Naive thymus-derived CD4-positive, alpha-beta T cell (primary cell): Measurements from ENCODE around the gene LCN6. TPM values are rescaled to one million over a fixed set of nuclear protein-coding genes. Genes with fewer than 3 reads are reported as not detected.

Experiments used
- ATAC-seq: fragments of 150-1000 bp; cut with Tn5 transposase; 2 replicates; pipeline ENCODE4 v1.10.0; 2021; ENCODE audit warnings: mild to moderate bottlenecking, moderate library complexity
- CTCF ChIA-PET: fragments of 350-600 bp; sonication (Branson Sonifier 250); formaldehyde crosslinking; loops from one replicate; lab custom pipeline; 2021; ENCODE audit warnings: antibody characterized with exemption; lab: Charles Lee
- POLR2A ChIA-PET: fragments of 350-600 bp; sonication (Branson Sonifier 250); formaldehyde crosslinking; loops from one replicate; lab custom pipeline; 2021; ENCODE audit warnings: antibody characterized with exemption, inconsistent platforms; lab: Charles Lee
- DNase-seq, 9 donors: peaks; one replicate each; pipeline versions ENCODE4 v3.0.0 to v3.0.0-alpha.2; 2020 to 2022; ENCODE audit warnings: mixed read lengths in 1 of 9
- H3K27ac ChIP-seq: one replicate; pipeline ENCODE4 v1.7.0; 2013; ENCODE audit warnings: mild to moderate bottlenecking, low read depth, low read length, moderate library complexity
- H3K27me3 ChIP-seq, 2 donors: one replicate each; pipeline ENCODE4 v1.7.0; 2013; ENCODE audit warnings: low read length in 2 of 2, mild to moderate bottlenecking in 2 of 2, moderate library complexity in 2 of 2; ENCODE audit not compliant: control insufficient read depth in 2 of 2, insufficient read depth in 2 of 2
- H3K36me3 ChIP-seq, 3 experiments: 1 replicate in 2 of 3; 2 replicates in 1 of 3; pipeline ENCODE4 v1.7.0; 2013; ENCODE audit warnings: low read length in 3 of 3, mild to moderate bottlenecking in 3 of 3, moderate library complexity in 1 of 3; ENCODE audit not compliant: insufficient read depth in 3 of 3, control insufficient read depth in 2 of 3
- H3K4me1 ChIP-seq, 2 donors: one replicate each; pipeline ENCODE4 v1.7.0; 2013; ENCODE audit warnings: low read length in 2 of 2, mild to moderate bottlenecking in 2 of 2, moderate library complexity in 1 of 2; ENCODE audit not compliant: control insufficient read depth in 2 of 2, insufficient read depth in 2 of 2
- H3K4me3 ChIP-seq: 2 replicates; pipeline ENCODE4 v1.7.0; 2013; ENCODE audit warnings: mild to moderate bottlenecking, low read length
- H3K9me3 ChIP-seq, 3 experiments: 1 replicate in 2 of 3; 2 replicates in 1 of 3; pipeline ENCODE4 v1.7.0; 2013; ENCODE audit warnings: low read length in 3 of 3; ENCODE audit not compliant: control insufficient read depth in 2 of 3
- H3K27ac Mint-ChIP-seq, 9 donors: one replicate each; pipeline ENCODE4 v1.8.0; 2020 to 2022; ENCODE audit warnings: mixed read lengths in 9 of 9, mild to moderate bottlenecking in 8 of 9, moderate library complexity in 5 of 9, inconsistent platforms in 2 of 9
- H3K27me3 Mint-ChIP-seq, 5 donors: one replicate each; pipeline ENCODE4 v1.8.0; 2021 to 2022; ENCODE audit warnings: mixed read lengths in 5 of 5, mild to moderate bottlenecking in 1 of 5
- H3K36me3 Mint-ChIP-seq, 5 donors: one replicate each; pipeline ENCODE4 v1.8.0; 2020 to 2022; ENCODE audit warnings: mixed read lengths in 5 of 5, mild to moderate bottlenecking in 3 of 5, inconsistent platforms in 1 of 5
- H3K4me1 Mint-ChIP-seq, 7 donors: one replicate each; pipeline ENCODE4 v1.8.0; 2020 to 2022; ENCODE audit warnings: mixed read lengths in 7 of 7, mild to moderate bottlenecking in 3 of 7, inconsistent platforms in 1 of 7
- H3K4me3 Mint-ChIP-seq, 10 donors: one replicate each; pipeline ENCODE4 v1.8.0; 2020 to 2022; ENCODE audit warnings: mild to moderate bottlenecking in 10 of 10, mixed read lengths in 10 of 10, moderate library complexity in 6 of 10, inconsistent platforms in 2 of 10
- H3K9me3 Mint-ChIP-seq, 11 donors: one replicate each; pipeline ENCODE4 v1.8.0; 2020 to 2022; ENCODE audit warnings: mixed read lengths in 11 of 11, mild to moderate bottlenecking in 4 of 11, inconsistent platforms in 1 of 11, moderate library complexity in 1 of 11
- intact Hi-C, 2 donors: fragments of 100-400 bp; cut with micrococcal nuclease; formaldehyde crosslinking; loops; one replicate each; pipeline ENCODE4 v1.15.1; 2023
- polyA plus RNA-seq, 2 donors: library from polyadenylated mRNA; unstranded; fragments of 300-500 nt; fragmentation: Illumina TruSeq; gene quantifications; one replicate each; pipeline ENCODE4 v1.2.3, GENCODE V29; 2021
- total RNA-seq, 6 experiments: library from RNA in 5 of 6; stranded (reverse) in 5 of 6; gene quantifications; 1 replicate in 5 of 6; 2 replicates in 1 of 6; pipeline ENCODE4 v1.2.3 and lab custom pipeline; 2021 to 2026

LCN6 gene
- total and polyA plus RNA-seq, 7 experiments from 2014 or later, result not detected

- no peaks in the 10 kb centered on the region for H3K36me3 ChIP-seq
- POLR2A ChIA-PET, result interaction anchor here (5.2 kb wide), 1 partner anchor 27 kb away, joined by 19 read pairs; no protein-coding TSS in a partner anchor
- H3K36me3 Mint-ChIP-seq, result no peaks in the 10 kb centered on the region
- intact Hi-C loops, result loop anchor here (1.0 to 2.0 kb wide), 2 partner anchors 27 to 28 kb away; no protein-coding TSS in a partner anchor
- peaks cover 0 to 29% (median 5%) of the 10 kb centered on the region in 5 donors for H3K27me3 Mint-ChIP-seq
- H3K27me3 ChIP-seq, result no peaks in the 10 kb centered on the region
- peaks cover 0 to 2% (median 0%) of the 10 kb centered on the region in 11 donors for H3K9me3 Mint-ChIP-seq
- DNase-seq, result peak; percentile 35 to 68 (median 55)
- peak overlapping the region; percentile 76 to 91 (median 84) for H3K4me3 Mint-ChIP-seq
- H3K9me3 ChIP-seq, result no peaks in the 10 kb centered on the region
- peak overlapping the region; percentile 65 for H3K4me3 ChIP-seq
- CTCF ChIA-PET, result no interaction called here
- peaks cover 7 to 17% of the 10 kb centered on the region in 2 donors for H3K4me1 ChIP-seq
- ATAC-seq, result peak; percentile 83
- H3K4me1 Mint-ChIP-seq, result peaks cover 10 to 25% (median 14%) of the 10 kb centered on the region in 7 donors
- peak overlapping the region; percentile 30 for H3K27ac ChIP-seq
- peak overlapping the region; percentile 25 to 93 (median 83) for H3K27ac Mint-ChIP-seq
Measured at GRCh38 chr9:136700959-136701667, 47.2 kb downstream of the LCN6 start.

DNA sequence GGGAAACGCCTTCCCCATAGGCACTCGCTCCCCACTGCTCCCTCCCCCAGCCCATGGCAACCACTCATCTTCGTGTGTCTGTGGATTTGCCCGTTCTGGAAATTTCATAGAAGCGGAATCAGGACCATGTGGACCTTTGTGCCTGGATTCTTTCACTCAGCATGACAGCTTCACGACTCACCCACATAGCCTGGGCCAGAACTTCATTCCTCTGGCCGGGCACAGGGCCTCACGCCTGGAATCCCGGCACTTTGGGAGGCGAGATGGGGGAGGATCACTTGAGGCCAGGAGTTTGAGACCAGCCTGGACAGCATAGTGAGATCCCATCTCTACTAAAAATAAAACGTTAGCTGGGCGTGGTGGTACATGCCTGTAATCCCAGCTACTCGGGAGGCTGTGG lies 48.0 kb downstream of the LCN6 start:
- Histone ChIP-seq H3K36me3 (no peaks in the 10 kb centered on the region), H3K9me3 (no peaks in the 10 kb centered on the region), H3K27me3 (no peaks in the 10 kb centered on the region), H3K27ac (no peak overlapping the region), H3K4me3 (no peak overlapping the region), H3K4me1 (peaks cover 7 to 17% of the 10 kb centered on the region in 2 donors)
- H3K27ac Mint-ChIP-seq, result peak overlapping the region in 2 of 9 donors; percentile 25 to 52
- peaks cover 0 to 21% (median 5%) of the 10 kb centered on the region in 5 donors for H3K27me3 Mint-ChIP-seq
- peaks cover 0 to 2% (median 0%) of the 10 kb centered on the region in 11 donors for H3K9me3 Mint-ChIP-seq
- H3K4me1 Mint-ChIP-seq, result peaks cover 10 to 25% (median 14%) of the 10 kb centered on the region in 7 donors
- DNase-seq (no peak), ATAC-seq (no peak)
- intact Hi-C loops, result loop anchor here in 1 of 2 donors (2.0 kb wide), 1 partner anchor 28 kb away; no protein-coding TSS in a partner anchor
- no peaks in the 10 kb centered on the region for H3K36me3 Mint-ChIP-seq
- POLR2A ChIA-PET, result interaction anchor here (5.2 kb wide), 1 partner anchor 28 kb away, joined by 19 read pairs; no protein-coding TSS in a partner anchor
- peak overlapping the region in 5 of 10 donors; percentile 18 to 91 (median 80) for H3K4me3 Mint-ChIP-seq
- CTCF ChIA-PET, result no interaction called here

DNA sequence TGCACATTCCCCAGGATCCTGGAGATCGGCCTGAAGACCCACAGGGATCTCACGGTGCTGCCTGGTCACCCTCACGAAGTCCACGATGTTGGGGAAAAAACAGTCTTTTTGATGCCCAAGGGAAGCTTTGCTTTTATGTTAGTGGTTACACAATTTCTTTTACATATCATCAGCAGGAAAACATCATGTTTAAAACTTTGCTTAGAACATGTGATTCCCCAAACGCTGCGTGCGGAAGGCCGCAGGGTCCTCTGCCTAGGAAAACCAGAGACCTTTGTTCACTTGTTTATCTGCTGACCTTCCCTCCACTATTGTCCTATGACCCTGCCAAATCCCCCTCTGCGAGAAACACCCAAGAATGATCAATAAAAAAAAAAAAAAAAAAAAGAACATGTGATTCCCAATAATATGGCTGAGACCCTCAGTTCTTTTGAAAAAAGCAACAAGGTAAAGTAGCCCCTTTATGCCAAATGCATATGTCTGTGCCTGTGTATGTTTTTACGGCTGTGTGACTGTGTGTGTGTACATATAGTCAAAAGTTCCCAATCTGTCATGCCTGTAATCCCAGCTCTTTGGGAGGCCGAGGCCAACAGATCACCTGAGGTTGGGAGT lies 49.6 kb downstream of the LCN6 start:
- Histone ChIP-seq H3K9me3 (no peaks in the 10 kb centered on the region), H3K27ac (no peak overlapping the region), H3K27me3 (no peaks in the 10 kb centered on the region), H3K4me3 (no peak overlapping the region), H3K4me1 (peaks cover 7 to 17% of the 10 kb centered on the region in 2 donors), H3K36me3 (no peaks in the 10 kb centered on the region)
- Mint-ChIP-seq H3K4me1 (peaks cover 10 to 25% (median 14%) of the 10 kb centered on the region in 7 donors), H3K27ac (peak overlapping the region in 2 of 9 donors; percentile 8), H3K27me3 (peaks cover 0 to 16% (median 5%) of the 10 kb centered on the region in 5 donors), H3K4me3 (peak overlapping the region in 1 of 10 donors; percentile 41), H3K36me3 (no peaks in the 10 kb centered on the region), H3K9me3 (peaks cover 0 to 2% (median 0%) of the 10 kb centered on the region in 11 donors)
- ATAC-seq, result no peak
- CTCF ChIA-PET, result no interaction called here
- intact Hi-C loops, result no loop called here
- POLR2A ChIA-PET, result interaction anchor here (0.6 to 5.2 kb wide), 3 partner anchors 29 to 654 kb away, joined by 3 to 19 read pairs (median 4); no protein-coding TSS in a partner anchor
- no peak for DNase-seq

DNA sequence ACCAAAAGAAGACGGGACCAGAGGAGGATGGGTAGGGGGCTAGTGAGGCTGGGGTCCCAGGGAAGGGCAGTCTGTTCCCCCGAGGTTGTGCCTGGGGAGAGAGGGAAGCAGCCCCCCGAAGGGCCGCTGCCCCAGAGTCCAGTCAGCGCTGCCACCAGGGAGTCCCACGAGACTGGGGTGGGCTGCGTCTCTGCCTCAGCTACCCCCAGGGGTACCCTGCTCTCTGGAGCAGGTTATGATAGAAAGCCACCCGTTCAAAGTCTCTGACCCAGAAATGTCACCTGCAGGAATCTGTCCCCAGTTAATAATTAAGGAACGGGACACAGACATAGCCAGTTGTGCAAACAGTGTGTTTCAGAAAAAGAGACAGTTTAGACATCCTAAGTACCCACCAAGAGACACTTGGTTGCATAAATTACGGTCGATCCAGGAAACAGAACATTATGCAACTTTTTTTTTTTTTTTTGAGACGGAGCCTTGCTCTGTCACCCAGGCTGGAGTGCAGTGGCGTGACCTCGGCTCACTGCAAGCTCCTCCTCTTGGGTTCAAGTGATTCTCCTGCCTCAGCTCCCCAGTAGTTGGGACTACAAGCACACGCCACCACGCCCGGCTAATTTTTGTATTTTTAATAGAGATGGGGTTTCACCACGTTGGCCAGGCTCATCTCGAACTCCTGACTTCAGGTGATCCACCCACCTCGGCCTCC lies 50.4 kb downstream of the LCN6 start:
- DNase-seq (no peak), ATAC-seq (peak; percentile 23)
- H3K4me1 Mint-ChIP-seq, result peaks cover 10 to 20% (median 14%) of the 10 kb centered on the region in 7 donors
- Histone ChIP-seq H3K4me1 (peaks cover 7 to 17% of the 10 kb centered on the region in 2 donors), H3K9me3 (no peaks in the 10 kb centered on the region), H3K4me3 (no peak overlapping the region), H3K36me3 (no peaks in the 10 kb centered on the region), H3K27ac (no peak overlapping the region), H3K27me3 (no peaks in the 10 kb centered on the region)
- no peaks in the 10 kb centered on the region for H3K36me3 Mint-ChIP-seq
- H3K4me3 Mint-ChIP-seq, result no peak overlapping the region
- H3K9me3 Mint-ChIP-seq, result peaks cover 0 to 2% (median 0%) of the 10 kb centered on the region in 11 donors
- H3K27ac Mint-ChIP-seq, result no peak overlapping the region
- H3K27me3 Mint-ChIP-seq, result peaks cover 0 to 18% (median 5%) of the 10 kb centered on the region in 5 donors
- intact Hi-C loops, result no loop called here
- ChIA-PET CTCF (no interaction called here), POLR2A (interaction anchor here (0.6 to 5.2 kb wide), 2 partner anchors 30 to 406 kb away, joined by 4 to 19 read pairs; no protein-coding TSS in a partner anchor)

DNA sequence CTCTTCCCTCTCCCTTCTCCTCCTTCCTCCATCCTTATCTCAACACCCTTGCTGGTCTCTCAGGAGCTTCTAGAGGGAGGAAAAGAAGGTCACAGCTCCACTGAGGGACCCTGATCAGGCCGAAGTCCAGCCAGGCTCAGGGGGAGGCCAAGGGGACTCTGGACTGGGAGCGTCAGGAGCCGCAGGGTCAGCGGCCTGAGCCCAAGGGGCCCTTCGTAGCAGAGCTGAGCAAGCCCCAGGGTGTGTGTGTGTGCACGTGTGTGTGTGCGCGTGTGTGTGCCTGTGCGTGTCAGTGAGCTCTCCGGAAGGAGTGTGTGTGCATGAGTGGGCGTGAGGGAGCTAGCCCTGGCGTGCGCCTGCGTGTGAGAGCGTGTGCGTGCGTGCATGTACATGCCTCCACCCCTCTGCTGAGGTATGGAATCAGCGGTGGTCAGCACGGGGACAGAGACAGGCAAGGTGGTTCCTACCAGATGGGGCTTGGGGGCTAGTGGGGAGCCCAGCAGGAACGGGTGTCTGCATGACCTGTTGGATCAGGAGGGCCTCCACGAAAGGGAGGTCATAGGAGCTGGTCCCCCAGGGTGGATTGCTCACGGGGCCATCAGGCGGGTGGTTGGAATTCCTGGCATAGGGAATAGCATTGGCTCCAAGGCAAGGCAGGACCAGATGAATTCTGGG lies 51.0 kb downstream of the LCN6 start:
- ChIA-PET CTCF (no interaction called here), POLR2A (interaction anchor here (5.2 kb wide), 1 partner anchor 31 kb away, joined by 19 read pairs; no protein-coding TSS in a partner anchor)
- Mint-ChIP-seq H3K36me3 (no peaks in the 10 kb centered on the region), H3K9me3 (peaks cover 0 to 2% (median 0%) of the 10 kb centered on the region in 11 donors), H3K27me3 (peaks cover 0 to 18% (median 5%) of the 10 kb centered on the region in 5 donors), H3K4me1 (peaks cover 10 to 20% (median 14%) of the 10 kb centered on the region in 7 donors), H3K27ac (no peak overlapping the region), H3K4me3 (peak overlapping the region in 1 of 10 donors; percentile 20)
- no peak for DNase-seq
- no peaks in the 10 kb centered on the region for H3K9me3 ChIP-seq
- no peak overlapping the region for H3K4me3 ChIP-seq
- no peak overlapping the region for H3K27ac ChIP-seq
- peaks cover 7 to 17% of the 10 kb centered on the region in 2 donors for H3K4me1 ChIP-seq
- H3K36me3 ChIP-seq, result no peaks in the 10 kb centered on the region
- H3K27me3 ChIP-seq, result no peaks in the 10 kb centered on the region
- no peak for ATAC-seq
- intact Hi-C loops, result no loop called here

GRCh38 chr9:136696502-136696901 lies 51.8 kb downstream of the LCN6 start:
- H3K36me3 Mint-ChIP-seq, result no peaks in the 10 kb centered on the region
- peaks cover 6 to 16% (median 12%) of the 10 kb centered on the region in 7 donors for H3K4me1 Mint-ChIP-seq
- ATAC-seq (no peak), DNase-seq (no peak)
- intact Hi-C loops, result no loop called here
- Histone ChIP-seq H3K9me3 (no peaks in the 10 kb centered on the region), H3K4me3 (no peak overlapping the region), H3K27me3 (no peaks in the 10 kb centered on the region), H3K4me1 (peaks cover 7 to 15% of the 10 kb centered on the region in 2 donors), H3K36me3 (no peaks in the 10 kb centered on the region), H3K27ac (no peak overlapping the region)
- no peak overlapping the region for H3K27ac Mint-ChIP-seq
- H3K27me3 Mint-ChIP-seq, result peaks cover 0 to 11% (median 5%) of the 10 kb centered on the region in 5 donors
- CTCF ChIA-PET, result no interaction called here
- peaks cover 0 to 2% (median 0%) of the 10 kb centered on the region in 11 donors for H3K9me3 Mint-ChIP-seq
- H3K4me3 Mint-ChIP-seq, result no peak overlapping the region
- POLR2A ChIA-PET, result no interaction called here
